Activated naive CD4-positive, alpha-beta T cell treated with anti-CD3 and anti-CD28 coated beads, Interleukin-2, amount 10 ng/mL, durations not matched to agents 5 hours and 36 hours (primary cell): ENCODE results near the gene SNAP25. TPM values are rescaled to one million over a fixed set of nuclear protein-coding genes. Genes with fewer than 3 reads are reported as not detected.

ENCODE experiments used
- total RNA-seq, 2 experiments: library from RNA; stranded (reverse); gene quantifications; one replicate each; pipeline ENCODE4 v1.2.3, GENCODE V29; 2021

The SNAP25 gene
- not detected for total RNA-seq

DNA sequence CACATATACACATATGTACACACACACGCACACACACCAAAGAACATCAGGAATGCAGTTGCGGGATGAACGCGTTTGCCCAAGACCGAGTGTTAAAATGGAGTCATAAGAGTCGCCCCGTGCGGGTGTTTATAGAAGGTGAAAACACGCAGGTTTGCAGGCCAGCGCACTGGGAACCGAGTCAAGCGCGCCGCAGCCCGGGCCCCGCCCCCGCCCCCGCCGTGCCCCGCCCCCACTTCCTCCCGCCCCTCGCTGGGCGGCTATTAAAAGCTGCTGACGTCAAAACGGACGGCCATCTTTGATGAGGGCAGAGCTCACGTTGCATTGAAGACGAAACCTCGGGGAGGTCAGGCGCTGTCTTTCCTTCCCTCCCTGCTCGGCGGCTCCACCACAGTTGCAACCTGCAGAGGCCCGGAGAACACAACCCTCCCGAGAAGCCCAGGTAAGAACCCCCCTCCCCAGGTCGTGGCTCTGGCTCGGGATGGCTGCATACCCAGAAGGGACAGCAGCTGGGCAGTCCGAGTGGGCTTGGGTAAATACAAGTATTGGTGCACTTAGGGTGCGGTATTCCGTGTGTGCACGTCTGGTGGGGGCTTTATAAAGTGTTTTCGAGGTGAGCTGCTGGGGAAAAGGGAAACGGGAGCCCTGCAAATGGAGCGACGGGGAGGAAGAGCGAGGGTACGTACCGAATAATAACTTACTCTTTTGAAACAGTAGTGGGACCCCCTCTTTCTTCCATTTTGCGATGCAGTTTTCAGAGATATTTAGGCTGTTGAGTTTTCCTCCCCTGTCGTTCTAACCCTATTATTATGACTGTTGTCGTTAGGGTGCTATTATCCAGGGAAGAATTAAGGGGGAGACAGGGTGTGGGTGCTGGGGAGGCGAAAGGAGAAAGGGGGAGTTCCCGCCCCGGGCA lies at the start of gene SNAP25:
SNAP25 (plus strand) TSS at position 295 of the 916 bp plus-strand sequence. CDS start 56,662 bp downstream, outside the sequence.

Other genes with a start within 250 kb of the SNAP25 start
- gene ANKEF1, start 183.8 kb upstream of the SNAP25 start, total RNA-seq, result 1 to 10 TPM; 6.5 to 6.9 TPM
- gene MKKS, start 215.4 kb downstream of the SNAP25 start, total RNA-seq, result 10 to 100 TPM in 1 of 2 experiments, 1 to 10 TPM in 1; 9.6 to 10.1 TPM
- gene SLX4IP, start 216.5 kb downstream of the SNAP25 start, total RNA-seq, result 1 to 10 TPM; 8.8 to 9.0 TPM